K562 (cell line): ENCODE measurements around the gene CADPS2. TPM values are rescaled to one million over a fixed set of nuclear protein-coding genes. Genes with fewer than 3 reads are reported as not detected.

Source experiments
- ATAC-seq: fragments of 200-7000 bp; cut with Tn5 transposase; 3 replicates; pipeline ENCODE4 v1.9.1; 2020; ENCODE audit warnings: moderate library complexity
- BruUV-seq: library from RNA; stranded (reverse); fragments of 400-500 nt; replicated peaks from 2 replicates; lab custom pipeline; 2021; lab: Mats Ljungman, UMichigan
- CTCF ChIA-PET: fragments of 300-600 bp; formaldehyde crosslinking; extraction: SDS; loops from one replicate; lab custom pipeline; 2021; ENCODE audit warnings: low intra/inter-chr PET ratio; lab: Yijun Ruan, JAX
- POLR2A ChIA-PET: fragments of 300-600, 350-650 bp; sonication (Branson Sonifier 250); formaldehyde crosslinking; extraction: SDS; loops from one replicate; lab custom pipeline; 2021; ENCODE audit warnings: antibody characterized with exemption, inconsistent platforms; lab: Yijun Ruan, JAX
- DNase-seq, 4 experiments: peaks; one replicate each; pipeline versions ENCODE4 v3.0.0 to v3.0.0-alpha.2; 2011 to 2018; ENCODE audit warnings: low spot score in 3 of 4, mixed read lengths in 3 of 4; ENCODE audit errors: extremely low read depth in 1 of 4
- FAIRE-seq: peaks from 2 replicates; lab custom pipeline; 2011; peaks lifted over from hg19 to GRCh38; lab: Jason Lieb, UNC
- H2AFZ ChIP-seq: 2 replicates; pipeline ENCODE4 v1.6.0; 2011; ENCODE audit warnings: low read depth, low read length, control low read depth, inconsistent platforms
- H3K27ac ChIP-seq: fragments of 200-600 bp; 3 replicates; pipeline ENCODE4 v1.8.0; 2011; ENCODE audit warnings: low read depth, mild to moderate bottlenecking, control low read depth, inconsistent platforms, low read length, moderate library complexity, mixed read lengths; ENCODE audit errors: extremely low read depth
- H3K27me3 ChIP-seq, 2 experiments: fragments of 300-600 bp in 1 of 2; 2 replicates in 1 of 2; 3 replicates in 1 of 2; pipeline versions ENCODE4 v1.6.0 to v1.8.0; 2011; ENCODE audit warnings: inconsistent platforms in 2 of 2, low read length in 2 of 2, mild to moderate bottlenecking in 1 of 2, mixed read lengths in 1 of 2, moderate library complexity in 1 of 2; ENCODE audit not compliant: control insufficient read depth in 2 of 2, insufficient read depth in 2 of 2
- H3K36me3 ChIP-seq: fragments of 300-600 bp; 3 replicates; pipeline ENCODE4 v1.8.0; 2011; ENCODE audit warnings: mild to moderate bottlenecking, low read length, inconsistent platforms; ENCODE audit not compliant: control insufficient read depth, insufficient read depth
- H3K4me1 ChIP-seq, 2 experiments: fragments of 200-600 bp in 1 of 2; replicated peaks in 1 of 2; 2 replicates in 1 of 2; 3 replicates in 1 of 2; pipeline versions ENCODE4 v1.5.1 to v1.8.0; 2011; ENCODE audit warnings: inconsistent platforms in 2 of 2, low read length in 2 of 2, mild to moderate bottlenecking in 1 of 2, mixed read lengths in 1 of 2, moderate library complexity in 1 of 2; ENCODE audit not compliant: control insufficient read depth in 2 of 2, insufficient read depth in 2 of 2
- H3K4me2 ChIP-seq: 2 replicates; pipeline ENCODE4 v1.6.1; 2011; ENCODE audit warnings: low read length, control low read depth, inconsistent platforms, mixed read lengths; ENCODE audit not compliant: insufficient read depth
- H3K4me3 ChIP-seq: fragments of 200-600 bp; sonication (generic), shearing (Covaris generic); 2 replicates; pipeline ENCODE4 v1.5.1; 2016; ENCODE audit warnings: control low read depth, inconsistent platforms
- H3K79me2 ChIP-seq: fragments of 200-600 bp; 3 replicates; pipeline ENCODE4 v1.8.0; 2011; ENCODE audit warnings: low read length, inconsistent platforms; ENCODE audit not compliant: control insufficient read depth, insufficient read depth
- H3K9ac ChIP-seq, 2 experiments: 2 replicates each; pipeline versions ENCODE4 v1.6.0 to v1.6.1; 2011; ENCODE audit warnings: low read depth in 2 of 2, low read length in 2 of 2, control low read depth in 1 of 2, inconsistent platforms in 1 of 2, mild to moderate bottlenecking in 1 of 2, mixed read lengths in 1 of 2; ENCODE audit not compliant: insufficient read depth in 1 of 2
- H3K9me1 ChIP-seq: one replicate; pipeline ENCODE4 v1.6.0; 2011; ENCODE audit warnings: inconsistent platforms, mild to moderate bottlenecking, low read length, moderate library complexity; ENCODE audit not compliant: control insufficient read depth, insufficient read depth
- H3K9me3 ChIP-seq: replicated peaks from 2 replicates; pipeline ENCODE4 v1.5.1; 2011; ENCODE audit warnings: low read depth, low read length, inconsistent platforms; ENCODE audit not compliant: control insufficient read depth, insufficient read depth
- H4K20me1 ChIP-seq: replicated peaks from 2 replicates; pipeline ENCODE4 v1.6.1; 2011; ENCODE audit warnings: low read length, inconsistent platforms, mixed read lengths; ENCODE audit not compliant: control insufficient read depth, insufficient read depth
- ATF7 ChIP-seq: fragments of 450-650 bp; IDR thresholded peaks from 2 replicates; pipeline ENCODE4 v1.7.1; 2014; ENCODE audit warnings: mild to moderate bottlenecking, moderate library complexity
- CHD4 ChIP-seq: fragments of 200-600 bp; sonication (generic); IDR thresholded peaks from 3 replicates; pipeline ENCODE4 v1.6.1; 2012; ENCODE audit warnings: low read depth, mild to moderate bottlenecking, mixed read lengths, low read length, inconsistent platforms; ENCODE audit not compliant: insufficient read depth, insufficient replicate concordance, poor library complexity, severe bottlenecking
- EZH2 ChIP-seq: IDR thresholded peaks from 2 replicates; pipeline ENCODE4 v1.6.1; 2012; ENCODE audit warnings: low read depth, mild to moderate bottlenecking, inconsistent platforms, low read length, borderline replicate concordance
- HEY1 ChIP-seq: fragments of 250-450 bp; sonication (Bioruptor Pico); IDR thresholded peaks from 2 replicates; pipeline ENCODE4 v1.5.0; 2020; ENCODE audit warnings: mild to moderate bottlenecking, moderate library complexity, borderline replicate concordance
- NBN ChIP-seq: fragments of 450-650 bp; IDR thresholded peaks from 2 replicates; pipeline ENCODE4 v1.6.1; 2016; ENCODE audit warnings: low read depth, mild to moderate bottlenecking
- NFYB ChIP-seq: IDR thresholded peaks from 2 replicates; pipeline ENCODE4 v1.6.1; 2011; ENCODE audit warnings: mild to moderate bottlenecking, moderate library complexity; ENCODE audit not compliant: insufficient read length; ENCODE audit errors: extremely low read depth
- RUNX1 ChIP-seq: sonication (generic); IDR thresholded peaks from 2 replicates; pipeline ENCODE4 v1.6.1; 2016; ENCODE audit warnings: antibody characterized with exemption, low read depth
- SMAD2 ChIP-seq: fragments of 150-350 bp; IDR thresholded peaks from 2 replicates; pipeline ENCODE4 v1.6.1; 2014; ENCODE audit warnings: low read depth, mild to moderate bottlenecking, low read length
- STAT5A ChIP-seq: IDR thresholded peaks from 2 replicates; pipeline ENCODE4 v1.6.1; 2012; ENCODE audit warnings: low read length, inconsistent platforms, borderline replicate concordance
- TRIM24 ChIP-seq, 2 experiments: fragments of 450-650 bp; IDR thresholded peaks; 2 replicates each; pipeline ENCODE4 v1.6.1; 2016
- ZNF239 ChIP-seq: fragments of 250-450 bp; sonication (Bioruptor Pico); IDR thresholded peaks from 2 replicates; pipeline ENCODE4 v1.4.0; 2020; ENCODE audit warnings: mild to moderate bottlenecking
- ZNF668 ChIP-seq: fragments of 250-450 bp; sonication (Bioruptor Pico); IDR thresholded peaks from 2 replicates; pipeline ENCODE4 v1.8.0; 2022; ENCODE audit warnings: mild to moderate bottlenecking, inconsistent platforms
- ZNF717 ChIP-seq: fragments of 250-450 bp; sonication (Bioruptor Pico); IDR thresholded peaks from 2 replicates; pipeline ENCODE4 v1.5.0; 2021
- ZNF77 ChIP-seq: fragments of 250-450 bp; sonication (Bioruptor Pico); IDR thresholded peaks from 2 replicates; pipeline ENCODE4 v1.5.0; 2020
- WGBS: fragments of 100-300 bp; shearing (Covaris generic); methylation state at CpG from one replicate; pipeline ENCODE4 v1.1.6; 2016; ENCODE audit warnings: low coverage, mixed read lengths; ENCODE audit not compliant: insufficient coverage; ENCODE audit errors: missing lambda C conversion rate; 5-methylcytosine and 5-hydroxymethylcytosine counted together
- in situ Hi-C: fragments of 300-500 bp; cut with MboI; formaldehyde crosslinking; loops from 4 replicates; pipeline ENCODE4 v1.15.0; 2018; ENCODE audit warnings: inconsistent platforms, mixed read lengths
- intact Hi-C: fragments of 100-400 bp; cut with micrococcal nuclease; formaldehyde crosslinking; loops from 2 replicates; pipeline ENCODE4 v1.14.2; 2022
- polyA plus RNA-seq, 8 experiments: library from polyadenylated mRNA; depleted of rRNA in 4 of 8; stranded (reverse) in 5 of 8; unstranded in 3 of 8; fragments of >200 nt; fragmentation: Nextera tagmentation in 2 of 8; fragmentation: Illumina TruSeq in 1 of 8; extraction: Ambion mirVana in 2 of 8; extraction: Trizol in 1 of 8; gene quantifications; 2 replicates each; pipeline versions ENCODE4 v1.2.1 to v1.2.3, GENCODE V29; 2011 to 2014; ENCODE audit warnings: inconsistent platforms in 1 of 8, missing spikeins in 1 of 8
- total RNA-seq, 7 experiments: library from RNA; depleted of rRNA in 6 of 7; stranded (reverse); fragments of >200 nt in 6 of 7; fragmentation: Illumina TruSeq in 2 of 7; extraction: Trizol in 2 of 7; gene quantifications; 2 replicates each; pipeline versions ENCODE4 v1.2.1 to v1.2.3, GENCODE V29; 2011 to 2021; ENCODE audit warnings: low replicate concordance in 1 of 7
- TF ChIP-seq, protein P1 (sequence below): fragments of 450-650 bp; IDR thresholded peaks from 2 replicates; pipeline ENCODE4 v1.7.0; 2016; ENCODE audit warnings: borderline replicate concordance
- TF ChIP-seq, protein P2 (sequence below): fragments of 450-650 bp; IDR thresholded peaks from 2 replicates; pipeline ENCODE4 v1.6.1; 2018; ENCODE audit warnings: mild to moderate bottlenecking, low read depth; ENCODE audit not compliant: partially characterized antibody

Gene CADPS2
- total and polyA plus RNA-seq, 9 of the 15 experiments (the other 6 are each of a cell fraction or from before 2014, with no cell fraction given) = 0.03 to 0.14 (median 0.04) TPM; not detected in 1

DNA sequence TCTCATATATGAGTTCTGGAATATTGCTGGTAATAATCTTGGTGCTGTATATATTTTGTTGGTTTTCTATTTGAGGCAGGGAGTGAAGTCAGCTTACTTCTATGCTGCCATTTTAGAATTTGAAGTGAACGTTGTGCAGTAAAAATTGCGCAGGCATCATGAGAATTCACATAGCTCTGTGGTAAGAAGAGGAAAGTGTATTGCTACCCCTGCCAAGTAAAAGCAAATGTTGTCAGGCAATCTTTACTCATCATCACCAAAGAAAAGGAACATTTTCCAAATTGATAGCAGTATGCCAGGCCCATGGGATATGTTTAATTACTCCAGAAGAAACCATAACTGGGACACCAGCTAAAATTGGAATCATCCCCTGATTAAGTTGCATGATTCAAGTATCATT lies 595.1 kb downstream of the CADPS2 start:
- Histone ChIP-seq H2AFZ (no peak overlapping the region), H3K36me3 (no peaks in the 10 kb centered on the region), H4K20me1 (no peaks in the 10 kb centered on the region), H3K9ac (no peak overlapping the region), H3K27me3 (no peaks in the 10 kb centered on the region), H3K27ac (no peak overlapping the region), H3K4me1 (no peaks in the 10 kb centered on the region), H3K4me3 (no peak overlapping the region), H3K4me2 (no peak overlapping the region), H3K79me2 (no peaks in the 10 kb centered on the region), H3K9me3 (no peaks in the 10 kb centered on the region), H3K9me1 (no peaks in the 10 kb centered on the region)
- TF ChIP-seq, protein P1, sequence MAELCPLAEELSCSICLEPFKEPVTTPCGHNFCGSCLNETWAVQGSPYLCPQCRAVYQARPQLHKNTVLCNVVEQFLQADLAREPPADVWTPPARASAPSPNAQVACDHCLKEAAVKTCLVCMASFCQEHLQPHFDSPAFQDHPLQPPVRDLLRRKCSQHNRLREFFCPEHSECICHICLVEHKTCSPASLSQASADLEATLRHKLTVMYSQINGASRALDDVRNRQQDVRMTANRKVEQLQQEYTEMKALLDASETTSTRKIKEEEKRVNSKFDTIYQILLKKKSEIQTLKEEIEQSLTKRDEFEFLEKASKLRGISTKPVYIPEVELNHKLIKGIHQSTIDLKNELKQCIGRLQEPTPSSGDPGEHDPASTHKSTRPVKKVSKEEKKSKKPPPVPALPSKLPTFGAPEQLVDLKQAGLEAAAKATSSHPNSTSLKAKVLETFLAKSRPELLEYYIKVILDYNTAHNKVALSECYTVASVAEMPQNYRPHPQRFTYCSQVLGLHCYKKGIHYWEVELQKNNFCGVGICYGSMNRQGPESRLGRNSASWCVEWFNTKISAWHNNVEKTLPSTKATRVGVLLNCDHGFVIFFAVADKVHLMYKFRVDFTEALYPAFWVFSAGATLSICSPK = no peak
- TF ChIP-seq SMAD2 (no peak), ZNF717 (CRISPR knock-in tag) (no peak), TRIM24 (IDR thresholded peaks at IDR 0.05) (no peak)
- ATAC-seq = no peak
- intact Hi-C loops = loop anchor here (10.0 kb wide), 1 partner anchor 1586 kb away; no protein-coding TSS in a partner anchor
- 0% methylated on average over 2 of the region's 2 CpGs for WGBS
- in situ Hi-C loops = no loop called here
- POLR2A ChIA-PET = no interaction called here
- no peak for FAIRE-seq
- DNase-seq = no peak
- CTCF ChIA-PET = no interaction called here
- BruUV-seq = no TSS peak

DNA sequence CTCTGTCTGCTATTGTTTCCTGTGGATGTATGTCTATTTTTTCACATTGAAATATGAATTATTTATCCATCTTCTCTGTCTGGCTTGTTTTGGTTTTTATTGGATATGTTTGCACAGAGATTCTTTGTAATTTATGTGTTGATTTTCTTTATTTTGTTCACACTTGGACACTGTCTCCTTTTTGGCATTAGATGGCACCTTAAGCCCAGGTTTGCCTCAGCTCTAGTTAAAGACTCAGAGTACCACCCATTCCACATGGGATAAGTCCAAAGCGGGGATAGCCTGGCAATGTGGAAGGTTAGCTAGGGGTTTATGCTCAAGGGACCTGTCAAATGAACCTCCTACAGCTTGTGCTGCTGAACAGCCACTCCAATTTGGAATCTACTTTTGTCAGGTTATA lies 595.8 kb downstream of the CADPS2 start:
- ChIA-PET POLR2A (no interaction called here), CTCF (no interaction called here)
- Histone ChIP-seq H3K9me1 (no peaks in the 10 kb centered on the region), H3K36me3 (no peaks in the 10 kb centered on the region), H4K20me1 (no peaks in the 10 kb centered on the region), H3K79me2 (no peaks in the 10 kb centered on the region), H3K4me3 (no peak overlapping the region), H3K27me3 (no peaks in the 10 kb centered on the region), H3K9ac (no peak overlapping the region), H3K27ac (no peak overlapping the region), H3K4me2 (no peak overlapping the region), H3K9me3 (no peaks in the 10 kb centered on the region), H2AFZ (no peak overlapping the region), H3K4me1 (no peaks in the 10 kb centered on the region)
- WGBS = 0% methylated on average over 1 of the region's 1 CpG
- in situ Hi-C loops (no loop called here), intact Hi-C loops (loop anchor here (10.0 kb wide), 1 partner anchor 1586 kb away; no protein-coding TSS in a partner anchor)
- no peak for DNase-seq
- BruUV-seq = no TSS peak
- no peak for ATAC-seq
- FAIRE-seq = no peak
- TF ChIP-seq CHD4 (no peak), RUNX1 (no peak), EZH2 (no peak), STAT5A (no peak), ZNF77 (CRISPR knock-in tag) (no peak), ZNF668 (no peak), ATF7 (no peak), NBN (no peak), NFYB (no peak), ZNF239 (CRISPR knock-in tag) (no peak), HEY1 (CRISPR knock-in tag) (no peak)
- TF ChIP-seq, protein P2, sequence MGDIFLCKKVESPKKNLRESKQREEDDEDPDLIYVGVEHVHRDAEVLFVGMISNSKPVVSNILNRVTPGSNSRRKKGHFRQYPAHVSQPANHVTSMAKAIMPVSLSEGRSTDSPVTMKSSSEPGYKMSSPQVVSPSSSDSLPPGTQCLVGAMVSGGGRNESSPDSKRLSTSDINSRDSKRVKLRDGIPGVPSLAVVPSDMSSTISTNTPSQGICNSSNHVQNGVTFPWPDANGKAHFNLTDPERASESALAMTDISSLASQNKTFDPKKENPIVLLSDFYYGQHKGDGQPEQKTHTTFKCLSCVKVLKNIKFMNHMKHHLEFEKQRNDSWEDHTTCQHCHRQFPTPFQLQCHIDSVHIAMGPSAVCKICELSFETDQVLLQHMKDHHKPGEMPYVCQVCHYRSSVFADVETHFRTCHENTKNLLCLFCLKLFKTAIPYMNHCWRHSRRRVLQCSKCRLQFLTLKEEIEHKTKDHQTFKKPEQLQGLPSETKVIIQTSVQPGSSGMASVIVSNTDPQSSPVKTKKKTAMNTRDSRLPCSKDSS = no peak
